SK-N-MC (cell line): ENCODE data around the gene HHAT.

ENCODE experiments used
- DNase-seq: peaks from one replicate; pipeline ENCODE4 v3.0.0-alpha.2; 2011; ENCODE audit warnings: low read depth, low spot score
- H3K27ac ChIP-seq: fragments of 200-600 bp; sonication (generic); 2 replicates; pipeline ENCODE4 v1.5.1; 2016; ENCODE audit warnings: mixed run types
- H3K36me3 ChIP-seq: fragments of 200-600 bp; sonication (generic); 2 replicates; pipeline ENCODE4 v1.6.1; 2017; ENCODE audit warnings: antibody characterized with exemption, low read length, mixed read lengths; ENCODE audit not compliant: insufficient read depth
- H3K4me3 ChIP-seq: fragments of 200-600 bp; sonication (generic); 2 replicates; pipeline ENCODE4 v1.5.1; 2016
- H3K9ac ChIP-seq: fragments of 200-600 bp; sonication (generic); 2 replicates; pipeline ENCODE4 v1.8.0; 2017; ENCODE audit warnings: mixed run types, mixed read lengths; ENCODE audit not compliant: insufficient read length
- H3K9me3 ChIP-seq: fragments of 200-600 bp; sonication (generic); 2 replicates; pipeline ENCODE4 v1.6.1; 2017; ENCODE audit warnings: low read depth, mild to moderate bottlenecking, antibody characterized with exemption, low read length, moderate library complexity, mixed read lengths
- EZH2 ChIP-seq: fragments of 200-600 bp; sonication (generic); IDR thresholded peaks from one replicate; pipeline ENCODE4 v1.6.1; 2017; ENCODE audit warnings: antibody characterized with exemption
- FOXP2 ChIP-seq: optimal IDR thresholded peaks from 2 replicates; pipeline ENCODE3; 2011; ENCODE audit warnings: mild to moderate bottlenecking, moderate library complexity; ENCODE audit not compliant: insufficient read depth; ENCODE audit errors: extremely low read length, control extremely low read depth
- POLR2AphosphoS5 ChIP-seq: IDR thresholded peaks from 2 replicates; pipeline ENCODE4 v1.6.1; 2012; ENCODE audit warnings: mild to moderate bottlenecking, low read depth, low read length, borderline replicate concordance

The HHAT gene

GRCh38 chr1:210645582-210646257 is 317.0 kb downstream of the HHAT start:
- no peak for TF ChIP-seq POLR2AphosphoS5
- TF ChIP-seq EZH2: no peak
- TF ChIP-seq FOXP2: no peak
- Histone ChIP-seq H3K9me3 (no peaks in the 10 kb centered on the region), H3K27ac (no peak overlapping the region), H3K4me3 (no peak overlapping the region), H3K36me3 (no peaks in the 10 kb centered on the region), H3K9ac (no peak overlapping the region)
- DNase-seq: no peak

- Histone ChIP-seq H3K9ac (no peak overlapping the region), H3K27ac (no peak overlapping the region), H3K4me3 (no peak overlapping the region), H3K36me3 (no peaks in the 10 kb centered on the region), H3K9me3 (no peaks in the 10 kb centered on the region)
- TF ChIP-seq POLR2AphosphoS5: no peak
- no peak for TF ChIP-seq EZH2
- no peak for TF ChIP-seq FOXP2
- no peak for DNase-seq
Observed at GRCh38 chr1:210646258-210646616, 317.5 kb downstream of the HHAT start.

- Histone ChIP-seq H3K27ac (no peak overlapping the region), H3K9me3 (no peaks in the 10 kb centered on the region), H3K4me3 (no peak overlapping the region), H3K36me3 (no peaks in the 10 kb centered on the region), H3K9ac (no peak overlapping the region)
- TF ChIP-seq EZH2 (no peak), FOXP2 (no peak), POLR2AphosphoS5 (no peak)
- no peak for DNase-seq
Observed at GRCh38 chr1:210647406-210648333, 319.0 kb downstream of the HHAT start.

GRCh38 chr1:210648588-210649269 is 320.0 kb downstream of the HHAT start:
- Histone ChIP-seq H3K9ac (no peak overlapping the region), H3K36me3 (no peaks in the 10 kb centered on the region), H3K27ac (no peak overlapping the region), H3K4me3 (no peak overlapping the region), H3K9me3 (no peaks in the 10 kb centered on the region)
- TF ChIP-seq POLR2AphosphoS5: no peak
- TF ChIP-seq EZH2: no peak
- no peak for TF ChIP-seq FOXP2
- DNase-seq: no peak

GRCh38 chr1:210650403-210650802 is 321.7 kb downstream of the HHAT start:
- H3K9ac ChIP-seq: no peak overlapping the region
- no peak for DNase-seq
- H3K27ac ChIP-seq: no peak overlapping the region
- H3K4me3 ChIP-seq: no peak overlapping the region
- TF ChIP-seq POLR2AphosphoS5: no peak
- TF ChIP-seq EZH2: no peak
- no peaks in the 10 kb centered on the region for H3K36me3 ChIP-seq
- no peaks in the 10 kb centered on the region for H3K9me3 ChIP-seq

- TF ChIP-seq POLR2AphosphoS5: no peak
- no peak for TF ChIP-seq EZH2
- no peak for TF ChIP-seq FOXP2
- no peak overlapping the region for H3K4me3 ChIP-seq
- H3K9me3 ChIP-seq: no peaks in the 10 kb centered on the region
- DNase-seq: no peak
- no peak overlapping the region for H3K27ac ChIP-seq
- no peak overlapping the region for H3K9ac ChIP-seq
- H3K36me3 ChIP-seq: no peaks in the 10 kb centered on the region
Observed at GRCh38 chr1:210652329-210652954, 323.7 kb downstream of the HHAT start.

GRCh38 chr1:210653771-210654170 is 325.1 kb downstream of the HHAT start:
- no peak for TF ChIP-seq EZH2
- no peak for TF ChIP-seq FOXP2
- no peak for TF ChIP-seq POLR2AphosphoS5
- Histone ChIP-seq H3K27ac (no peak overlapping the region), H3K36me3 (no peaks in the 10 kb centered on the region), H3K9ac (no peak overlapping the region), H3K9me3 (no peaks in the 10 kb centered on the region), H3K4me3 (no peak overlapping the region)
- DNase-seq: no peak
